Fibroblast of lung (primary cell): ENCODE measurements around the gene STON2. TPM values are rescaled to one million over a fixed set of nuclear protein-coding genes. Genes with fewer than 3 reads are reported as not detected.

Source experiments
- DNase-seq, 2 donors: peaks; one replicate each; pipeline versions ENCODE4 v3.0.0 to v3.0.0-alpha.2; 2010; ENCODE audit warnings: low read depth in 2 of 2
- H2AFZ ChIP-seq: 2 replicates; pipeline ENCODE4 v1.5.1; 2012; ENCODE audit warnings: low read length, control low read depth, inconsistent platforms
- H3K27ac ChIP-seq: 2 replicates; pipeline ENCODE4 v1.5.1; 2011; ENCODE audit warnings: low read length, control low read depth; ENCODE audit not compliant: insufficient read depth
- H3K27me3 ChIP-seq: 2 replicates; pipeline ENCODE4 v1.5.1; 2011; ENCODE audit warnings: mild to moderate bottlenecking, low read length; ENCODE audit not compliant: control insufficient read depth, insufficient read depth
- H3K36me3 ChIP-seq: 2 replicates; pipeline ENCODE4 v1.5.1; 2011; ENCODE audit warnings: low read length; ENCODE audit not compliant: control insufficient read depth, insufficient read depth
- H3K4me1 ChIP-seq: 2 replicates; pipeline ENCODE4 v1.5.1; 2011; ENCODE audit warnings: low read length; ENCODE audit not compliant: control insufficient read depth, insufficient read depth; ENCODE audit errors: extremely low read depth
- H3K4me2 ChIP-seq: 2 replicates; pipeline ENCODE4 v1.5.1; 2011; ENCODE audit warnings: low read length, control low read depth; ENCODE audit not compliant: insufficient read depth; ENCODE audit errors: extremely low read depth
- H3K4me3 ChIP-seq, 4 experiments: fragments of 200-600 bp in 1 of 4; sonication (generic) in 1 of 4; replicated peaks in 1 of 4; 2 replicates each; pipeline ENCODE4 v1.5.1; 2011 to 2016; ENCODE audit warnings: low read length in 4 of 4, low read depth in 3 of 4, mild to moderate bottlenecking in 3 of 4, control low read depth in 2 of 4, inconsistent platforms in 1 of 4, mixed read lengths in 1 of 4; ENCODE audit not compliant: insufficient read depth in 1 of 4; ENCODE audit errors: control extremely low read depth in 1 of 4
- H3K79me2 ChIP-seq: 2 replicates; pipeline ENCODE4 v1.5.1; 2012; ENCODE audit warnings: mild to moderate bottlenecking, low read length, inconsistent platforms; ENCODE audit not compliant: control insufficient read depth, insufficient read depth
- H3K9ac ChIP-seq: 2 replicates; pipeline ENCODE4 v1.5.1; 2011; ENCODE audit warnings: mild to moderate bottlenecking, low read length, control low read depth; ENCODE audit not compliant: insufficient read depth
- H3K9me3 ChIP-seq: 2 replicates; pipeline ENCODE4 v1.5.1; 2012; ENCODE audit warnings: low read depth, low read length; ENCODE audit not compliant: control insufficient read depth, insufficient read depth
- H4K20me1 ChIP-seq: 2 replicates; pipeline ENCODE4 v1.5.1; 2011; ENCODE audit warnings: low read length; ENCODE audit not compliant: control insufficient read depth, insufficient read depth; ENCODE audit errors: extremely low read depth
- EZH2 ChIP-seq: IDR thresholded peaks from 2 replicates; pipeline ENCODE4 v1.5.1; 2012; ENCODE audit warnings: low read length, control low read depth, mild to moderate bottlenecking; ENCODE audit errors: missing control alignments
- polyA plus RNA-seq, 2 donors: library from polyadenylated mRNA; depleted of rRNA in 1 of 2; stranded (reverse) in 1 of 2; unstranded in 1 of 2; fragments of >200 nt; gene quantifications; 2 replicates each; pipeline ENCODE4 v1.2.1, GENCODE V29; 2011 to 2012; ENCODE audit warnings: missing spikeins in 1 of 2
- total RNA-seq: library from RNA; depleted of rRNA; stranded (reverse); fragments of >200 nt; gene quantifications from 2 replicates; pipeline ENCODE4 v1.2.1, GENCODE V29; 2014
- TF ChIP-seq, protein P1 (sequence below), 2 donors: IDR thresholded peaks in 1 of 2; conservative IDR thresholded peaks in 1 of 2; 1 replicate in 1 of 2; 2 replicates in 1 of 2; pipeline ENCODE4 v1.5.1; 2011 to 2012; ENCODE audit warnings: low read length in 2 of 2, control low read depth in 1 of 2, inconsistent platforms in 1 of 2, low read depth in 1 of 2, mild to moderate bottlenecking in 1 of 2

STON2 gene
- total and polyA plus RNA-seq, 2 donors (not counting 1 experiment from before 2014, with no cell fraction given), result 1.5 to 52.5 TPM

DNA sequence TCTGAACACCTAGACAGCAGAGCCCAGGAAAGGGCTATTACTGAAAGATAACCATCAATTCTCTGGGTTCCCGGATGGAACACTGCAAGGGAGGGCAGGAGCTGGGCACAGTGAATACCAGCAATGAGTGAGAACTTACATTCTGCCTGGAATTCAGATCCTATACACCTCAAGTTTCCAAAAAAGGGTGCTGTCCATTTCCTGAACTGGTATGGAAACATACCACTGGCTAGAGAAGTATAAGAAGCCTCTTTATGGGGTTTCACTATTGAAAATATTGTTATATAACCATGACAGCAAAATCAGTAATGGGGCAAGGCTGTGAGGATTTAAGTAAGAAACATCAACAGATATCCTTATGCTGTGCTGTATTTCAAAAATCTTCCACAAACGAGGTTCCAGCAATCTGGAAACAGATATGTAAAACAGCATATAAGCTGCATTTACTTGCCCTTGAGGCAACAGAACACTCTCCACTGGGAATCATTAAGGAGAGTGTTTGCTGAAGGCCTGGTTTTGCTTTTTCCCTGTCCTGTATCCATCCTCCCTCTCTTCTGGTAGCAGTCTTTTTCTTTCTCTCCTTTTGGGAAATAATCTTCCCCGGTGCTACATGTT, 126.1 kb downstream of the STON2 start:
- no peaks in the 10 kb centered on the region for H3K79me2 ChIP-seq

DNA sequence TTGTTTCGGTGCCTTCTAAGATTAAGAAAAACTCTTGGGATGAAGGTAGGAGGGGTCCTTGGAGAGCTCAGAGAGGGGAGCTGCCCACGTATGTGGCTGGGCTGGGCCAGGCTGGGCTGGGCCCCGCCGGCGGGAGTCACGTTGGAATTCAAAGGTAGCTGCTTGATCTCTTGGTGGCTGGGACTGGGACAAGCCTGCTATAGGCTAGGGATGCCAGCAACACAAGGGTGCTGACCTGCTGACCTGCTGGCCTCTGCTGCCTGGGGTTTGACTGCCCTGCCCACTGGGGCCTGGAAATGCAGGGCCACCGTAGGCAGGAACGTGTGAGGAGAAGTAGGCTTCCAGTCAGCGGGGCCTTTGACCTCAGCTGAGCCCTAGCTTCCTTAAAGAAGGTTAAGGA, 126.6 kb downstream of the STON2 start:
- Histone ChIP-seq H3K4me3 (no peak overlapping the region), H3K36me3 (no peaks in the 10 kb centered on the region), H2AFZ (no peak overlapping the region), H3K79me2 (no peaks in the 10 kb centered on the region), H3K9ac (no peak overlapping the region), H3K9me3 (no peaks in the 10 kb centered on the region), H4K20me1 (no peaks in the 10 kb centered on the region), H3K4me2 (no peak overlapping the region), H3K27ac (no peak overlapping the region), H3K4me1 (no peaks in the 10 kb centered on the region), H3K27me3 (no peaks in the 10 kb centered on the region)
- TF ChIP-seq, protein P1, sequence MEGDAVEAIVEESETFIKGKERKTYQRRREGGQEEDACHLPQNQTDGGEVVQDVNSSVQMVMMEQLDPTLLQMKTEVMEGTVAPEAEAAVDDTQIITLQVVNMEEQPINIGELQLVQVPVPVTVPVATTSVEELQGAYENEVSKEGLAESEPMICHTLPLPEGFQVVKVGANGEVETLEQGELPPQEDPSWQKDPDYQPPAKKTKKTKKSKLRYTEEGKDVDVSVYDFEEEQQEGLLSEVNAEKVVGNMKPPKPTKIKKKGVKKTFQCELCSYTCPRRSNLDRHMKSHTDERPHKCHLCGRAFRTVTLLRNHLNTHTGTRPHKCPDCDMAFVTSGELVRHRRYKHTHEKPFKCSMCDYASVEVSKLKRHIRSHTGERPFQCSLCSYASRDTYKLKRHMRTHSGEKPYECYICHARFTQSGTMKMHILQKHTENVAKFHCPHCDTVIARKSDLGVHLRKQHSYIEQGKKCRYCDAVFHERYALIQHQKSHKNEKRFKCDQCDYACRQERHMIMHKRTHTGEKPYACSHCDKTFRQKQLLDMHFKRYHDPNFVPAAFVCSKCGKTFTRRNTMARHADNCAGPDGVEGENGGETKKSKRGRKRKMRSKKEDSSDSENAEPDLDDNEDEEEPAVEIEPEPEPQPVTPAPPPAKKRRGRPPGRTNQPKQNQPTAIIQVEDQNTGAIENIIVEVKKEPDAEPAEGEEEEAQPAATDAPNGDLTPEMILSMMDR (conservative IDR thresholded peaks at IDR 0.05 in 1 of 2, IDR thresholded peaks at IDR 0.05 in 1 of 2; ENCODE audit: low read depth in 1 of 2, low read length in 2 of 2), result no peak
- TF ChIP-seq EZH2, result no peak
- DNase-seq, result no peak

More for the DNA sequence above, 126.1 kb downstream of the STON2 start:
- H3K36me3 ChIP-seq, result no peaks in the 10 kb centered on the region
- H3K4me1 ChIP-seq, result no peaks in the 10 kb centered on the region
- H3K4me3 ChIP-seq, result no peak overlapping the region
- no peak overlapping the region for H2AFZ ChIP-seq
- TF ChIP-seq EZH2, result no peak
- TF ChIP-seq, protein P1 (conservative IDR thresholded peaks at IDR 0.05 in 1 of 2, IDR thresholded peaks at IDR 0.05 in 1 of 2; ENCODE audit: low read depth in 1 of 2, low read length in 2 of 2), result no peak
- H3K9me3 ChIP-seq, result no peaks in the 10 kb centered on the region
- no peaks in the 10 kb centered on the region for H4K20me1 ChIP-seq
- no peaks in the 10 kb centered on the region for H3K27me3 ChIP-seq
- H3K4me2 ChIP-seq, result no peak overlapping the region
- no peak for DNase-seq
- H3K27ac ChIP-seq, result no peak overlapping the region
- no peak overlapping the region for H3K9ac ChIP-seq

DNA sequence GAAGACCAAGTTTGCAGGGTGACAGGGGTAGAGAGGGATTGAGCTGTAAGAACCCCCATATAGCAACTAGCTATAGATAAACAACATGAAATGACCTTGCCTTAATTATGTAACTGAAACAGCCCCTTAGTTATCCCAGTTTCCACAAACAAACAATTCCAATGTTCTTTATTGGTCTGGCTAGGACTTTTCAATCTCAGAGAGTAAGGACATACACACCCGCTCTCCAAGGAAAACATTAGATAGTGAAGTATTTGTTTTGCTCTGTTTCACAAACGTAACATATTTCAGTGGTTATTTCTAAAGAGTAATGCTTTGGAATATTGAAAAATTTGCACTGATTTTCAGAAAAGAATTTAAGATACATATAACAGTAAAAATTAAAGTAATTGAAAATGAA, 127.8 kb downstream of the STON2 start:
- H3K79me2 ChIP-seq, result no peaks in the 10 kb centered on the region
- H3K4me3 ChIP-seq, result no peak overlapping the region
- H3K4me2 ChIP-seq, result no peak overlapping the region
- H3K9ac ChIP-seq, result no peak overlapping the region
- no peak for TF ChIP-seq EZH2
- TF ChIP-seq, protein P1 (conservative IDR thresholded peaks at IDR 0.05 in 1 of 2, IDR thresholded peaks at IDR 0.05 in 1 of 2; ENCODE audit: low read depth in 1 of 2, low read length in 2 of 2), result no peak
- no peaks in the 10 kb centered on the region for H3K4me1 ChIP-seq
- H3K9me3 ChIP-seq, result no peaks in the 10 kb centered on the region
- H2AFZ ChIP-seq, result no peak overlapping the region
- H3K27me3 ChIP-seq, result no peaks in the 10 kb centered on the region
- no peaks in the 10 kb centered on the region for H4K20me1 ChIP-seq
- DNase-seq, result no peak
- no peak overlapping the region for H3K27ac ChIP-seq
- no peaks in the 10 kb centered on the region for H3K36me3 ChIP-seq
